Measurements from ENCODE around the gene CCDC3.

CCDC3 gene

DNA sequence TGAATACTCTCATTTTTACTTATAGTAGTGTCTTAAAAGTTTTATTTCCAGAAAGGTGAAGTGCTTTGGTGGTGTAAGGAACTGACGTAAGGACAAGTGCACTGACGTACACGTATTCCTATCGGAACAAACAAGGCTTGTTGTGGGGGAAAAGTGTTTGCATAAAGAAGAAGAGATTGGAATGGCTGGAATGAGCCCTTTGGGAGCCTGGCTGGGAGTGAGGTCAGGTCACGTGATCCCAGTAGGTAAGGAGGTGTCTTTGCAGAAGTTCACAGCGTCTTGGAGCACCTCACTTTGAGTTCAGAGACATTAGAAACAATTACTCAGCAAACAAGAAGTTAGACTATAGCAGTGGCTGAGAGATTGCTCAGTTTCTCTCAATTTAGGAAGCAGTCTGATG, 104.2 kb downstream of the CCDC3 start:
- Histone ChIP-seq H4K20me1 (ENCODE audit: insufficient read depth, low read length) (no peaks in the 10 kb centered on the region), H3K27ac (ENCODE audit: low read length) (no peak overlapping the region), H3K36me3 (replicated peaks; ENCODE audit: insufficient read depth, low read length) (no peaks in the 10 kb centered on the region), H3F3A (ENCODE audit: insufficient read depth, low read length) (no peaks in the 10 kb centered on the region), H3K9me3 (replicated peaks; ENCODE audit: insufficient read depth, low read length) (no peaks in the 10 kb centered on the region), H3K4me3 (ENCODE audit: low read length) (no peak overlapping the region), H2AFZ (ENCODE audit: low read length) (no peak overlapping the region), H3K9ac (ENCODE audit: low read length) (no peak overlapping the region), H3K4me2 (ENCODE audit: low read depth, low read length) (no peak overlapping the region), H3K79me2 (ENCODE audit: low read length) (no peaks in the 10 kb centered on the region), H3K9me2 (replicated peaks; ENCODE audit: insufficient read depth, low read length) (no peaks in the 10 kb centered on the region), H3K4me1 (ENCODE audit: low read length) (no peaks in the 10 kb centered on the region), H3K27me3 (replicated peaks; ENCODE audit: insufficient read depth, low read length) (no peaks in the 10 kb centered on the region)
- TF ChIP-seq CTCF (IDR thresholded peaks at IDR 0.05; ENCODE audit: low read length) (no peak), EZH2phosphoT487 (IDR thresholded peaks at IDR 0.05; ENCODE audit: low read length) (no peak), EZH2 (optimal IDR thresholded peaks at IDR 0.05; ENCODE audit: low read depth, low read length) (no peak)
- DNase-seq: no peak

GRCh38 chr10:12896251-12896650, 105.3 kb downstream of the CCDC3 start:
- no peaks in the 10 kb centered on the region for H3F3A ChIP-seq (ENCODE audit: insufficient read depth, low read length)
- no peak overlapping the region for H2AFZ ChIP-seq (ENCODE audit: low read length)
- H3K9me3 ChIP-seq (replicated peaks; ENCODE audit: insufficient read depth, low read length): no peaks in the 10 kb centered on the region
- H4K20me1 ChIP-seq (ENCODE audit: insufficient read depth, low read length): no peaks in the 10 kb centered on the region
- no peaks in the 10 kb centered on the region for H3K9me2 ChIP-seq (replicated peaks; ENCODE audit: insufficient read depth, low read length)
- no peak for TF ChIP-seq EZH2phosphoT487 (IDR thresholded peaks at IDR 0.05; ENCODE audit: low read length)
- no peak for TF ChIP-seq EZH2 (optimal IDR thresholded peaks at IDR 0.05; ENCODE audit: low read depth, low read length)
- no peak for TF ChIP-seq CTCF (IDR thresholded peaks at IDR 0.05; ENCODE audit: low read length)
- H3K4me1 ChIP-seq (ENCODE audit: low read length): no peaks in the 10 kb centered on the region
- no peak overlapping the region for H3K27ac ChIP-seq (ENCODE audit: low read length)
- H3K27me3 ChIP-seq (replicated peaks; ENCODE audit: insufficient read depth, low read length): no peaks in the 10 kb centered on the region
- H3K4me2 ChIP-seq (ENCODE audit: low read depth, low read length): no peak overlapping the region
- DNase-seq: no peak
- H3K36me3 ChIP-seq (replicated peaks; ENCODE audit: insufficient read depth, low read length): no peaks in the 10 kb centered on the region
- no peaks in the 10 kb centered on the region for H3K79me2 ChIP-seq (ENCODE audit: low read length)
- H3K9ac ChIP-seq (ENCODE audit: low read length): no peak overlapping the region
- H3K4me3 ChIP-seq (ENCODE audit: low read length): no peak overlapping the region

- Histone ChIP-seq H3K4me1 (ENCODE audit: low read length) (no peaks in the 10 kb centered on the region), H3K9me3 (replicated peaks; ENCODE audit: insufficient read depth, low read length) (no peaks in the 10 kb centered on the region), H3K79me2 (ENCODE audit: low read length) (no peaks in the 10 kb centered on the region), H3K27me3 (replicated peaks; ENCODE audit: insufficient read depth, low read length) (no peaks in the 10 kb centered on the region), H3K36me3 (replicated peaks; ENCODE audit: insufficient read depth, low read length) (no peaks in the 10 kb centered on the region), H4K20me1 (ENCODE audit: insufficient read depth, low read length) (no peaks in the 10 kb centered on the region), H3K9ac (ENCODE audit: low read length) (no peak overlapping the region), H3K4me3 (ENCODE audit: low read length) (no peak overlapping the region), H3F3A (ENCODE audit: insufficient read depth, low read length) (no peaks in the 10 kb centered on the region), H3K9me2 (replicated peaks; ENCODE audit: insufficient read depth, low read length) (no peaks in the 10 kb centered on the region), H2AFZ (ENCODE audit: low read length) (no peak overlapping the region), H3K4me2 (ENCODE audit: low read depth, low read length) (no peak overlapping the region), H3K27ac (ENCODE audit: low read length) (no peak overlapping the region)
- TF ChIP-seq EZH2 (optimal IDR thresholded peaks at IDR 0.05; ENCODE audit: low read depth, low read length) (no peak), EZH2phosphoT487 (IDR thresholded peaks at IDR 0.05; ENCODE audit: low read length) (no peak), CTCF (IDR thresholded peaks at IDR 0.05; ENCODE audit: low read length) (no peak)
- DNase-seq: no peak
These were observed 108.6 kb downstream of the CCDC3 start for GRCh38 chr10:12892924-12893323.
